ENCODE measurements around the gene TCEAL1.
"Not testable (repeated sequence)": the region's sequence is repeated elsewhere in the genome, so short reads cannot be mapped to it uniquely, and the experiment has no call there.

The TCEAL1 gene, protein sequence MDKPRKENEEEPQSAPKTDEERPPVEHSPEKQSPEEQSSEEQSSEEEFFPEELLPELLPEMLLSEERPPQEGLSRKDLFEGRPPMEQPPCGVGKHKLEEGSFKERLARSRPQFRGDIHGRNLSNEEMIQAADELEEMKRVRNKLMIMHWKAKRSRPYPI

DNA sequence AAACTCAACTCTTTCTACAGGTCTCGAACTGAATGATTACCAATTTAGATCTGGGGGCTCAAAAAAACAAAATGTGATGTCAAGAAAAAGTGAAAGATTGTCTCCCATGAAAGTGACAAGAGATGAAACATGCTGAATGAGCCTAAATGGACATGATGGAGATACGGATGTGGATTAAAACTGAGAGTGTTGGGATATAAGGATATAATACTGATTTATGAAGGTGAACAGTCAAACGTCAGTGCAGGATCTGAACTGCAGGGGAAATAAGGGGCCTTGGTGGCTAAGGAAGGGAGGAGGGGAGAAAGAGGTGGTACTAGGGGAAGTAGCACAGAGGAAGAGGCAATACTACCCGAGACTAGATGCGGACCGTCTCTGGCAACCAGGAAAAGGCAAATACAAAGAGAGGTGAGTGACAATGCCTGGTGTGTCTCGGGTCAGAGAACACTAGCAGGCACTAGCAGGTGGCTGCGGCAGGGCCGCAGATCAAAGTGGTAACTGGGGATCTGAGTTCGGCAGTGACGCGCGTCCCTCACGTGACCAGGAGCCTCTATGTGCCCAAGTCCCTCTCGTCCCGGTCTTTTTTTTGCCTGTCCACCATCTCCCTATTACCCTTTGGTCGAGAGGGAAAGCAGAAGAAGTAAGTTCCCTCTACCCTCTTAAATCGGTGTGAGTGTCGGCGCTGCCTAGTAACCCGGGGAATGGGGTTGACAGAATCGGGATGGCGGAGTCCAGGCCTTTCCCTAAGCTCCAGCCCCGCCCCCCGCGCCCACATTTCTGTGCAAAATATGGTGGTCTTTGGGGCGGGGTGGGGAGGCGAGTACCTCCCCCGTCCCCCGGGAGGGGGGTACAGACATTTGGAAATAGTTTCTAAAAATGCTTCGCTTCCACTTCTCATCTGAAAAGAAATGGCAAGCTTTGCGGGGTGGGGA, at the start of gene TCEAL1:
Gene TCEAL1, plus strand, starts transcription at position 590 of the 932 bp plus-strand sequence. CDS start 942 bp downstream, outside the sequence.
- DNase-seq: peak in 52 of 56 donors; percentile 6 to 81 (median 51)

DNA sequence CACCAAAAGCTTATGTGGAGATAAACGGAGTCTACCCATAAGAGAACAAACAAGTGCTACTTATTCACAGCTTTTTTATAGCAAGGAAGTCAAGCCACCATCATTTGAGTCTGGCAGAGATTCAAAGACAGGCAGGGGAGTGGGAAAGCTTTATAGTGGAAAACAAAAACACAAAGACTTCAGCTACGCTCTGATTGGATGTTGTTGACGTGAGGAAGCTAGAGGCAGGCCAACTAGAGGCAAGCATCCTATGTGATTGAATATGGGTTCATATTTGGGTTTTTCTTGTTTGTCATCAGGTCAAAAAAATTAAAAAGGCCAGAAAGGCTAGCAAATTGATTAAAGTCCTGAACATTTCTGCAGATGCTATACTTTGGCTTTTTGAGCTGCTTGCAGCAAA, 44.2 kb upstream of the TCEAL1 start:
- DNase-seq: peak in 2 of 56 donors; percentile 0 to 1

DNA sequence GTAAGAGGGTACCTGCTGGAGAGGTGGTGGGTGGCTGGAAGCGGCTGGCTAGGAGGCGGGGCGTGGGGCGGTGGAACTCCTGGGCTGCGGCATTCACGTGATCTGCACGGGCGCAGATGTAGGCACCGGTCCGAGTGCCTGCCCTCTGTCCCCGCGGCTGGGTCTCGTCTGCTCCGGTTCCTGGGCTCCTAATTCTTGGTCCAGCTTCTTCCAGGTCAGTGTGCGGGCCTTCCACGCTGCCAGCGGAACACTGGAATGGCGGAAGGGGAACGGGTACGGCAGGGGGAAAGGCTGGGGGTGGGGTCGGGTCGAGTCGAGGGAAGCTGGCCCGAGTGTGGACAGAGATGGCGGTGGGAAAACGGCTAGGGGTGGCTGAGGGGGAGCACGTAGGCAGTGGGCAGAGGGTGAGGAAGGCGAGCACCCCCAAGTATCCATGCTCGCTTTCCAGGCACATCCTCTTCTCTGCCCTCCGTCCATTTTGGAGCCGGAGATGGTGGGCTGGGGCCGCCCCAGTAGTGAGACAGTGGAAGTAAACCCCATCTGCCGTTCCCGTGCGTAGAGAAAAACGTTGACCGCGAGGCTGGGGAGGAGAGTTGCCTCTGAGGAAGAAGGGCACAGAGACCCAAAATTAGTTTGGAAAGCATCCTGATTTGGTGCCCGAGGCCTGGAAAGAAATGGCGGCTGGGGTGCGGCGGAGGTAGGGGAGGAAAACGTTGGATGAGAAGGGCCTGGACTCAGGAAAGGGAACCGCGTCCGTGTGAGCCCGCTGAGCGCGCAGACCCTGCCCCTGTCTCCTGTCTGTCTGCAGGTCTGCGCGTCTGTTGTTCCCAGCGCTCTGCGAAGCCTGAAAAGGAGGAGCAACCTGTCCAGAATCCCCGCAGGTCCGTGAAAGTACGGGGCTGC, 43.1 kb upstream of the TCEAL1 start, which contains the start of gene TCEAL4:
Gene TCEAL4, plus strand, starts transcription at position 105 of the 903 bp plus-strand sequence. CDS start 1,161 bp downstream, outside the sequence.
- DNase-seq: peak in 54 of 56 donors; percentile 1 to 75 (median 43)

DNA sequence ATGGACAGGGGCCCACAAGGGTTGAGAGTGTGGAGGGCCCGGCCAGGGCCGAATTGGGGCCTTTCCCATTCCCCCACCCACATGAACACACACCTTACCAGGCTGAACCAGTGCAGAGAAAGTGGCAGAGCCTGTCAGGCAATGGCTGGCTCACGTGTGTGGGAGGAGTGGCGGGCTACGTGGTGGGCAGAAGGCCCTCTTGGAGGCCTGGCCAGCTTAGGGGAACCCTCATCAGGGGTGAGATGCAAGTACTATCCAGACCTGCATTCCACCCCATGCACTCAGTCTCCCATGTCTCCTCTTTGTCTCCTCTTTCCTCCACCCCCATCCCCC, 42.5 kb upstream of the TCEAL1 start:
- peak in 20 of 56 donors; percentile 0 to 34 (median 12) for DNase-seq

GRCh38 chrX:103586659-103587058, 42.1 kb upstream of the TCEAL1 start:
- DNase-seq: no peak

DNA sequence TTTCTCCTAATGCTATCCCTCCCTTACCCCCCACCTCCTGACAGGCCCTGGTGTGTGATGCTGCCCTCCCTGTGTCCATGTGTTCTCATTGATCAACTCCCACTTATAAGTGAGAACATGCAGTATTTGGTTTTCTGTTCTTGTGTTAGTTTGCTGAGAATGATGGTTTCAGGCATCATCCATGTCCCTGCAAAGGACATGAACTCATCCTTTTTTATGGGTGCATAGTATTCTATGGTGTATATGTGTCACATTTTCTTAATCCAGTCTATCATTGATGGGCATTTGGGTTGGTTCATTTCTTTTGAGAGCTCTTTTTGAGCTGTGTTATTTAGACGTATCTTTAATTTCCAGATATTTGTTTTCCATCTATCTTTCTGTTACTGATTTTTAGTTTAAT, 36.5 kb upstream of the TCEAL1 start:
- DNase-seq: not testable (repeated sequence)

GRCh38 chrX:103595202-103595601, 33.6 kb upstream of the TCEAL1 start:
- DNase-seq: not testable (repeated sequence)

DNA sequence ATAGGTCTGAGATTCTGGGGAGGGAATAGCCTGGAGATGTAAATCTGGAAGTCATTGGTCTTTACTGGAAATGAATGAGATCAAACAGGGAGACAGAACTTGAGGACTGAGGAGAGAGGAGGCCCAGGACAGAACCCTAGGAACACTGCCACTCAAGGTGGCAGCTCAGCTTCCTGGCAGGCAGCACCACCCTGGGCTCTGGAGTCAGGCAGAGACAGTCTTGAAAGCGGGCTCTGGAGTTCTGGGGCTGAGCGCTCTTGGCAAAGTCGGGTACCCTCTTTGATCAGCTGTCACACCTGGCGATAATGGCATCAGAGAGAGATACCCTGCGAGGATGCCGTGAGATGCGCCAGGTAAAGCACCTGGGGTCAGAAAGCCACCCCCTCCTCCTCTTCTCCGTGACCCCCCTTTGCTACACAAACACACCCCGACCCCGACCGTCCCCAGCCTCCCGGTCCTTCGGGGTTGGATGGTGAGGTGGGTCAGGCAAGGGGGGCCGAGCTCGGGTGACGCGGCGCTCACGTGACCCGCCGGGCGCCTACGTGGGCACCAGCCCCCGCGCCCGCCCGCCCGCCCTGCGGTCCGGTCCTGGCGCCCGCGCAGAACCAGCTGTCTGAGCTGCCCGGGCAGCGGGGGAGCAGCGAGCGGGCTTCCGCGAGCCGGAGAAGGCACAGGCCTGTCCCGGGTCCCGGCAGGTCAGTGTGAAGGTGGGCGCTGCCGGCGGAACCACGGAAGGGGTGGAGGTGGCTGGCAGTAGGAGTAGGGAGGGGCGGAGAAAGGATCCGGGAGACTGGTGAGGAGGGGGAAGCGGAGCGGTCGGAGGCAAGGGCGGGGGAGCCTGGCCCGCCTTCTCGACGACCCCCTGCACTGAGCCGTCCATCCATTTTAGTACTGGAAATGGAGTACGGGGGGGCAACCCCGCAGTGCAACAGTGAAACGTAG, 21.1 kb upstream of the TCEAL1 start, which contains the start of gene TCEAL3:
Gene TCEAL3, plus strand, starts transcription at position 600 of the 942 bp plus-strand sequence. CDS start 1,102 bp downstream, outside the sequence.
- peak in 52 of 56 donors; percentile 6 to 78 (median 43) for DNase-seq

DNA sequence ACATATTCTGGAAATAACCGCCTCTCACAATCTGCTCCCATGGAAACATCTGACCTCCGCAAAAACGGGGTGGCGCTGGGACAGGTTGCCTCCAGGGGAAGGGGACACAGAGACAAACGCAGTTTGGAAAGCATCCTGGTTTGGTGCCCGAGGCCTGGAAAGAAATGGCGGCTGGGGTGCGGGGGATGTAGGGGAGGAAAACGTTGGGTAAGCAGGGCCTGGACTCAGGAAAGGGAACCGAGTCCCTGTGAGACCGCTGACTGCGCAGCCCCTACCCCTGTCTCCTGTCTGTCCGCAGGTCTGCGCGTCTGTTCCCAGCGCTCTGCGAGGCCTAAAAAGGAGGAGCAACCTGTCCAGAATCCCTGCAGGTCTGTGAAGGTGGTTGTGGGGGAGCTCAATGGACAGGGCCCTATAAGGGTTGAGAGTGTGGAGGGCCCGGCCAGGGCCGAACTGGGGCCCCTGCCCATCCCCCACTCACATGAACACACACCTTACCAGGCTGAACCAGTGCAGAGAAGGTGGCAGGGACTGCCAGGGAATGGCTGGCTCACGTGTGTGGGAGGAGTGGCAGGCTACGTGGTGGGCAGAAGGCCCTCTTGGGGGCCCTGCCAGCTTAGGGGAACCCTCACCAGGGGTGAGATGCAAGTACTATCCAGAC, 20.3 kb upstream of the TCEAL1 start:
- peak in 12 of 56 donors; percentile 3 to 55 (median 18) for DNase-seq

DNA sequence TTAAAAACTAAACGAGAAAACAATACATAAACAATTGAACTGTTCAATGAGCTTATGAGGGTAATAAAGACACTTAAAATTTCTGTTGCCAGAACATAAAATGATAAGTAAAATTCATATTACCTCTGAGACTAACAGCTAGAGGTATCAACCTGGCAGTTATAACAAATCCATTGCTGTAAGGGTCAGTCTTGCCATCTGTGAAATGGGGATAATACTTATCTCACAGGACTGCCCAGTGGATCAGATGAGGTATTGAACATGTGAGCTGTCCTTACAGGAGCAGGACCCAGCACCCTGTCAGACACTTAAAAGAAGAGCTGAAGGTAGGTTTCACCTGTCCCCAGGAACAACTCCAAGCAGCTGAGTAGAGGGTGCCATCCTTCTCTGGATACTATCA, 18.5 kb upstream of the TCEAL1 start:
- no peak for DNase-seq

GRCh38 chrX:103613362-103613890, 15.3 kb upstream of the TCEAL1 start:
- no peak for DNase-seq

DNA sequence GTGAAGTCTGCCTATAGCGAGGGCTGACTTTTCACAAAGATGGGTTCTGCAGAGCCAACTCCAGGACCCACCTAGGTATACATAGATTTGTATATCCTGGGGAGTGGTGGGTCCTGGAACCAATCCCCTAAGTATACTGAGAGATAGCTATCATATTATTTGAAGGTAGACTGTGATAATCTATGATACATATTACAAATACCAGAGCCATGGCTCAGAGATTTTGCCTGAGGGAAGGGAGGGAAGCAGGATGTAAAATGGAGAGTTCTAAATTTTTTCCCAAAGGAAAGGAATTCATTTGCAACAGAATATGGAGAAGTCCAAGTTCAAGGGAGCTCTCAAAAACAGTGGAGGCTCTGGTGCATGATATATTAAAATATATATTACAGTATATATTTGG, 13.8 kb upstream of the TCEAL1 start:
- DNase-seq: no peak

- DNase-seq: no peak
Measured at GRCh38 chrX:103615781-103616371, 12.9 kb upstream of the TCEAL1 start.

DNA sequence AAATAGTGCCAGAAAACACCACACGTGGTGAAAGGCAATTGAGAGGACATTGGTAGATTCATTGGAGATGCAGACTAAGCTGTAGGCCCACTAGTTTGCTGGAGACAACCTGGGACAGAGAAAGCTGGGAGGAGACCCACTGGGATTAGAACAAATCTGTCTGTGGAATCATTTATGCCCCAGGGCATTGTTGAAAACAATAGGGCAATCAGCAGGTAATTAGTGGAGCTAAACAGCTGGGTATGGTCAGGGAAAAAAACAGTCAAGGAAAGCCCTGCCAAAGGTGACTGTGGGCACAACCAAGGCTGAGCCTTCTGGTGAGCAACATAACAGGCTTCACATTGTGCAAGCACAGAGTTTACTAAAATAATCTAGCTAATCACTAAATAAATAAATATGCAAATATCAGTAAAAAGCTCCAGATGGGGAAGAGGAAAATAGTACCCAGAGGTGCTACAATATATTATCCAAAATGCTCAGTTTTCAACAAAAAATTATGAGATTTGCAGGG, 12.0 kb upstream of the TCEAL1 start:
- DNase-seq: no peak

DNA sequence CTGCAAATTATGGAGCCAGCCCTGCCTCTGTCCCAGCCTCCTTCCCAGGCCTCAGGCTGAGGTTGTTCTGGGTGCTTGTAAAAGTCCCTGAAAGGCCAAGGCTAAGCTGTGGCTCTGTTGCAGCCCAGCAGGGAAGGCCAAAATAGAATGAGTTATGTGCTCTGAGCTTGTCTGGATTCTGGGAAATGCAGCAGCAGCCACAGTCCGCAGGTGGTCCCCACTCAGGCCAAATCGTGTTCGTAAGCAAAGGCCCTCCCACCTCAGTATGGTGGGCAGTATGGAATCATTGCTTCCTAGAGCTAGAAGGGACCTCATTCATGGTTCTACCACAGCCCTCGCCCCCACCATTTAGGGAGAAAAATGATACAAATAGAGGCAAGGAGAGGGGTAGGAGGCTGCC, 4.7 kb upstream of the TCEAL1 start:
- DNase-seq: no peak

- DNase-seq: no peak
Measured at GRCh38 chrX:103626855-103627254, 1.9 kb upstream of the TCEAL1 start.

GRCh38 chrX:103629318-103630170, 769 bp downstream of the TCEAL1 start:
- DNase-seq: peak in 54 of 56 donors; percentile 21 to 84 (median 60)

GRCh38 chrX:103630171-103630511, 1.4 kb downstream of the TCEAL1 start:
- DNase-seq: no peak
